ENCODE results near the gene ITLN2.
"Not testable (repeated sequence)": the region's sequence is repeated elsewhere in the genome, so short reads cannot be mapped to it uniquely, and the experiment has no call there.

DNA sequence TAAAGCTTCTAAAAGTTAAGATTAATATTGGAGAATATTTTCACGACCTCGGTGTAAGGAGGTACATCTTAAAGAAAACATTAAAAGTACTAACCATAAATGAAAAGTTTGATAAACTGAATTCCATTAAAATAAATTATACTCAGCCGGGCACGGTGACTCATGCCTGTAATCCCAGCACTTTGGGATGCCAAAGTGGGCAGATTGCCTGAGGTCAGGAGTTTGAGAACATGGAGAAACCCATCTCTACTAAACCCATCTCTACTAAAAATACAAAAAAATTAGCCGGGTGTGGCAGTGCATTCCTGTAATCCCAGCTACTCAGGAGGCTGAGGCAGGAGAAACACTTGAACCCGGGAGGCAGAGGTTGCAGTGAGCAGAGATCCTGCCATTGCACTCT lies 8.7 kb downstream of the ITLN2 start:
- TF ChIP-seq, protein P1, sequence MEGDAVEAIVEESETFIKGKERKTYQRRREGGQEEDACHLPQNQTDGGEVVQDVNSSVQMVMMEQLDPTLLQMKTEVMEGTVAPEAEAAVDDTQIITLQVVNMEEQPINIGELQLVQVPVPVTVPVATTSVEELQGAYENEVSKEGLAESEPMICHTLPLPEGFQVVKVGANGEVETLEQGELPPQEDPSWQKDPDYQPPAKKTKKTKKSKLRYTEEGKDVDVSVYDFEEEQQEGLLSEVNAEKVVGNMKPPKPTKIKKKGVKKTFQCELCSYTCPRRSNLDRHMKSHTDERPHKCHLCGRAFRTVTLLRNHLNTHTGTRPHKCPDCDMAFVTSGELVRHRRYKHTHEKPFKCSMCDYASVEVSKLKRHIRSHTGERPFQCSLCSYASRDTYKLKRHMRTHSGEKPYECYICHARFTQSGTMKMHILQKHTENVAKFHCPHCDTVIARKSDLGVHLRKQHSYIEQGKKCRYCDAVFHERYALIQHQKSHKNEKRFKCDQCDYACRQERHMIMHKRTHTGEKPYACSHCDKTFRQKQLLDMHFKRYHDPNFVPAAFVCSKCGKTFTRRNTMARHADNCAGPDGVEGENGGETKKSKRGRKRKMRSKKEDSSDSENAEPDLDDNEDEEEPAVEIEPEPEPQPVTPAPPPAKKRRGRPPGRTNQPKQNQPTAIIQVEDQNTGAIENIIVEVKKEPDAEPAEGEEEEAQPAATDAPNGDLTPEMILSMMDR (IDR thresholded peaks at IDR 0.05) = not testable (repeated sequence)
- TF ChIP-seq POLR2A (IDR thresholded peaks at IDR 0.05) = not testable (repeated sequence)
